SK-N-SH (cell line): Measurements from ENCODE around the gene HELB.

Experiments
- CTCF ChIP-seq: fragments of 200-600 bp; sonication (generic); IDR thresholded peaks from 2 replicates; pipeline ENCODE4 v1.6.1; 2017; ENCODE audit warnings: antibody characterized with exemption, mild to moderate bottlenecking, moderate library complexity
- JUND ChIP-seq: IDR thresholded peaks from 2 replicates; pipeline ENCODE4 v1.4.0; 2012
- PBX3 ChIP-seq: IDR thresholded peaks from 2 replicates; pipeline ENCODE4; 2012
- RFX5 ChIP-seq: IDR thresholded peaks from 2 replicates; pipeline ENCODE4 v1.6.1; 2012; ENCODE audit warnings: mild to moderate bottlenecking, improper control_type of control experiment, low read length
- RXRA ChIP-seq: IDR thresholded peaks from 2 replicates; pipeline ENCODE4 v1.4.0; 2012; ENCODE audit warnings: low read depth, mild to moderate bottlenecking, borderline replicate concordance
- YY1 ChIP-seq: IDR thresholded peaks from 2 replicates; pipeline ENCODE4 v1.4.0; 2012; ENCODE audit warnings: low read depth, mild to moderate bottlenecking

GRCh38 chr12:66323017-66323416, 20.7 kb downstream of the HELB start:
- TF ChIP-seq CTCF (no peak), JUND (no peak), RFX5 (no peak), PBX3 (no peak), RXRA (no peak), YY1 (no peak)
